ENCODE data around the gene PPWD1. TPM values are rescaled to one million over a fixed set of nuclear protein-coding genes. Genes with fewer than 3 reads are reported as not detected.
A peak's percentile ranks its signal among the peaks of the same experiment; 100 is the strongest.

PPWD1 gene
- total and polyA plus RNA-seq, 2 of the 13 experiments (the other 11 are each of a cell fraction or from before 2014, with no cell fraction given) = 7.4 to 44.3 TPM

- TF ChIP-seq ZBTB46 (CRISPR knock-in tag; IDR thresholded peaks at IDR 0.05; ENCODE audit: borderline replicate concordance) = no peak
- no peak for TF ChIP-seq PHB2 (IDR thresholded peaks at IDR 0.05; ENCODE audit: partially characterized antibody)
- TF ChIP-seq NBN (conservative IDR thresholded peaks at IDR 0.05) = no peak
- TF ChIP-seq, protein P1, sequence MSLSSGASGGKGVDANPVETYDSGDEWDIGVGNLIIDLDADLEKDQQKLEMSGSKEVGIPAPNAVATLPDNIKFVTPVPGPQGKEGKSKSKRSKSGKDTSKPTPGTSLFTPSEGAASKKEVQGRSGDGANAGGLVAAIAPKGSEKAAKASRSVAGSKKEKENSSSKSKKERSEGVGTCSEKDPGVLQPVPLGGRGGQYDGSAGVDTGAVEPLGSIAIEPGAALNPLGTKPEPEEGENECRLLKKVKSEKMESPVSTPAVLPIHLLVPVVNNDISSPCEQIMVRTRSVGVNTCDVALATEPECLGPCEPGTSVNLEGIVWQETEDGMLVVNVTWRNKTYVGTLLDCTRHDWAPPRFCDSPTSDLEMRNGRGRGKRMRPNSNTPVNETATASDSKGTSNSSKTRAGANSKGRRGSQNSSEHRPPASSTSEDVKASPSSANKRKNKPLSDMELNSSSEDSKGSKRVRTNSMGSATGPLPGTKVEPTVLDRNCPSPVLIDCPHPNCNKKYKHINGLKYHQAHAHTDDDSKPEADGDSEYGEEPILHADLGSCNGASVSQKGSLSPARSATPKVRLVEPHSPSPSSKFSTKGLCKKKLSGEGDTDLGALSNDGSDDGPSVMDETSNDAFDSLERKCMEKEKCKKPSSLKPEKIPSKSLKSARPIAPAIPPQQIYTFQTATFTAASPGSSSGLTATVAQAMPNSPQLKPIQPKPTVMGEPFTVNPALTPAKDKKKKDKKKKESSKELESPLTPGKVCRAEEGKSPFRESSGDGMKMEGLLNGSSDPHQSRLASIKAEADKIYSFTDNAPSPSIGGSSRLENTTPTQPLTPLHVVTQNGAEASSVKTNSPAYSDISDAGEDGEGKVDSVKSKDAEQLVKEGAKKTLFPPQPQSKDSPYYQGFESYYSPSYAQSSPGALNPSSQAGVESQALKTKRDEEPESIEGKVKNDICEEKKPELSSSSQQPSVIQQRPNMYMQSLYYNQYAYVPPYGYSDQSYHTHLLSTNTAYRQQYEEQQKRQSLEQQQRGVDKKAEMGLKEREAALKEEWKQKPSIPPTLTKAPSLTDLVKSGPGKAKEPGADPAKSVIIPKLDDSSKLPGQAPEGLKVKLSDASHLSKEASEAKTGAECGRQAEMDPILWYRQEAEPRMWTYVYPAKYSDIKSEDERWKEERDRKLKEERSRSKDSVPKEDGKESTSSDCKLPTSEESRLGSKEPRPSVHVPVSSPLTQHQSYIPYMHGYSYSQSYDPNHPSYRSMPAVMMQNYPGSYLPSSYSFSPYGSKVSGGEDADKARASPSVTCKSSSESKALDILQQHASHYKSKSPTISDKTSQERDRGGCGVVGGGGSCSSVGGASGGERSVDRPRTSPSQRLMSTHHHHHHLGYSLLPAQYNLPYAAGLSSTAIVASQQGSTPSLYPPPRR (CRISPR knock-in tag; IDR thresholded peaks at IDR 0.05; ENCODE audit: borderline replicate concordance) = no peak
- TF ChIP-seq, protein P2, sequence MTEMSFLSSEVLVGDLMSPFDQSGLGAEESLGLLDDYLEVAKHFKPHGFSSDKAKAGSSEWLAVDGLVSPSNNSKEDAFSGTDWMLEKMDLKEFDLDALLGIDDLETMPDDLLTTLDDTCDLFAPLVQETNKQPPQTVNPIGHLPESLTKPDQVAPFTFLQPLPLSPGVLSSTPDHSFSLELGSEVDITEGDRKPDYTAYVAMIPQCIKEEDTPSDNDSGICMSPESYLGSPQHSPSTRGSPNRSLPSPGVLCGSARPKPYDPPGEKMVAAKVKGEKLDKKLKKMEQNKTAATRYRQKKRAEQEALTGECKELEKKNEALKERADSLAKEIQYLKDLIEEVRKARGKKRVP (CRISPR knock-in tag; IDR thresholded peaks at IDR 0.05) = no peak; a peak in 1 of 4 replicates
- TF ChIP-seq TAF15 (IDR thresholded peaks at IDR 0.05; ENCODE audit: low read depth, low read length, poor library complexity, severe bottlenecking) = no peak
- TF ChIP-seq RERE (CRISPR knock-in tag; IDR thresholded peaks at IDR 0.05; ENCODE audit: low read depth) = no peak
- peak; percentile 78; the same call in 1 of the 2 replicates for TF ChIP-seq HBP1 (CRISPR knock-in tag; IDR thresholded peaks at IDR 0.05; ENCODE audit: low read depth)
- TF ChIP-seq PRPF4 (IDR thresholded peaks at IDR 0.05; ENCODE audit: low read depth, low read length, poor library complexity, severe bottlenecking) = no peak
- no peak for TF ChIP-seq RORA (CRISPR knock-in tag; IDR thresholded peaks at IDR 0.05)
- TF ChIP-seq ZNF430 (CRISPR knock-in tag; IDR thresholded peaks at IDR 0.05) = peak; percentile 68; the same call in 1 of the 2 replicates
Measured at GRCh38 chr5:65562731-65563701, at the start of gene PPWD1, which contains the start of gene CENPK (continued).

Measured in HepG2 (cell line).